ENCODE measurements around the gene CCDC93.

- TF ChIP-seq CTCF (IDR thresholded peaks at IDR 0.05) (no peak), REST (IDR thresholded peaks at IDR 0.05; ENCODE audit: insufficient read depth in 1 of 2, low read depth in 2 of 2, low read length in 1 of 2) (no peak)
These were observed 83.1 kb downstream of the CCDC93 start for GRCh38 chr2:117930775-117931174.
